WTC11 (cell line): ENCODE measurements around the gene TCTN3. TPM values are rescaled to one million over a fixed set of nuclear protein-coding genes. Genes with fewer than 3 reads are reported as not detected.

Experiments
- ATAC-seq: fragments of 200-7000 bp; cut with Tn5 transposase; 2 replicates; pipeline ENCODE4 v1.10.0; 2021; ENCODE audit warnings: mild to moderate bottlenecking, moderate library complexity
- CTCF ChIA-PET: fragments of 300-600 bp; sonication (Branson Sonifier 250); formaldehyde crosslinking; loops from one replicate; lab custom pipeline; 2021; ENCODE audit warnings: antibody characterized with exemption; lab: Charles Lee
- POLR2A ChIA-PET: fragments of 350-600 bp; sonication (Branson Sonifier 250); formaldehyde crosslinking; loops from one replicate; lab custom pipeline; 2021; ENCODE audit warnings: antibody characterized with exemption; lab: Charles Lee
- DNase-seq: peaks from one replicate; pipeline ENCODE4 v3.0.0; 2021; ENCODE audit warnings: low spot score
- H3K27ac Mint-ChIP-seq: 2 replicates; pipeline ENCODE4 v1.8.0; 2021; ENCODE audit warnings: mixed read lengths
- H3K27me3 Mint-ChIP-seq: 2 replicates; pipeline ENCODE4 v1.8.0; 2021; ENCODE audit warnings: low read depth, mild to moderate bottlenecking, moderate library complexity, mixed read lengths
- H3K36me3 Mint-ChIP-seq: 2 replicates; pipeline ENCODE4 v1.8.0; 2021; ENCODE audit warnings: mixed read lengths
- H3K4me1 Mint-ChIP-seq: 2 replicates; pipeline ENCODE4 v1.8.0; 2022; ENCODE audit warnings: mixed read lengths
- H3K4me3 Mint-ChIP-seq: 2 replicates; pipeline ENCODE4 v1.8.0; 2021; ENCODE audit warnings: mild to moderate bottlenecking, moderate library complexity, mixed read lengths
- H3K9me3 Mint-ChIP-seq: 2 replicates; pipeline ENCODE4 v1.8.0; 2021; ENCODE audit warnings: mixed read lengths
- CREM ChIP-seq: sonication (generic); formaldehyde crosslinking; IDR thresholded peaks from 2 replicates; pipeline ENCODE4 v1.8.1; 2022; ENCODE audit warnings: mild to moderate bottlenecking, missing genetic modification reagents, moderate library complexity
- FOXK1 ChIP-seq: sonication (generic); formaldehyde crosslinking; IDR thresholded peaks from 2 replicates; pipeline ENCODE4 v1.8.0; 2022; ENCODE audit warnings: mild to moderate bottlenecking, moderate library complexity, missing genetic modification reagents
- FOXP1 ChIP-seq: sonication (generic); formaldehyde crosslinking; IDR thresholded peaks from 2 replicates; pipeline ENCODE4 v1.8.0; 2022; ENCODE audit warnings: missing genetic modification reagents, mild to moderate bottlenecking, moderate library complexity, borderline replicate concordance
- HMGA2 ChIP-seq: fragments of 250-450 bp; sonication (Bioruptor Pico); IDR thresholded peaks from 2 replicates; pipeline ENCODE4 v1.4.0; 2021; ENCODE audit warnings: mild to moderate bottlenecking, moderate library complexity
- JUN ChIP-seq: sonication (generic); formaldehyde crosslinking; IDR thresholded peaks from 2 replicates; pipeline ENCODE4 v1.8.0; 2023; ENCODE audit warnings: mild to moderate bottlenecking, missing genetic modification reagents
- MAX ChIP-seq: sonication (generic); formaldehyde crosslinking; IDR thresholded peaks from 2 replicates; pipeline ENCODE4 v1.8.0; 2022; ENCODE audit warnings: mild to moderate bottlenecking, missing genetic modification reagents
- MXD4 ChIP-seq: fragments of 250-450 bp; sonication (Bioruptor Pico); IDR thresholded peaks from 2 replicates; pipeline ENCODE4 v1.8.0; 2021; ENCODE audit warnings: mild to moderate bottlenecking, moderate library complexity, borderline replicate concordance
- MYBL2 ChIP-seq: sonication (generic); formaldehyde crosslinking; IDR thresholded peaks from 2 replicates; pipeline ENCODE4 v1.8.1; 2023; ENCODE audit warnings: mild to moderate bottlenecking, moderate library complexity, missing genetic modification reagents
- NFE2L1 ChIP-seq: sonication (generic); formaldehyde crosslinking; IDR thresholded peaks from 2 replicates; pipeline ENCODE4 v1.8.1; 2023; ENCODE audit warnings: missing genetic modification reagents
- OVOL2 ChIP-seq: fragments of 250-450 bp; sonication (Bioruptor Pico); IDR thresholded peaks from 2 replicates; pipeline ENCODE4 v1.9.0; 2021; ENCODE audit warnings: mild to moderate bottlenecking, borderline replicate concordance
- RELA ChIP-seq: sonication (generic); formaldehyde crosslinking; IDR thresholded peaks from 2 replicates; pipeline ENCODE4 v1.8.1; 2022; ENCODE audit warnings: missing genetic modification reagents, mild to moderate bottlenecking, borderline replicate concordance
- RORB ChIP-seq: fragments of 250-450 bp; sonication (Bioruptor Pico); IDR thresholded peaks from 2 replicates; pipeline ENCODE4 v1.9.0; 2021; ENCODE audit warnings: mild to moderate bottlenecking
- ZNF138 ChIP-seq: sonication (generic); formaldehyde crosslinking; conservative IDR thresholded peaks from 2 replicates; pipeline ENCODE4 v1.8.1; 2022; ENCODE audit warnings: mild to moderate bottlenecking, moderate library complexity, missing genetic modification reagents
- ZNF232 ChIP-seq: sonication (generic); formaldehyde crosslinking; IDR thresholded peaks from 2 replicates; pipeline ENCODE4 v1.8.0; 2022; ENCODE audit warnings: mild to moderate bottlenecking, missing genetic modification reagents
- ZNF263 ChIP-seq: sonication (generic); formaldehyde crosslinking; IDR thresholded peaks from 2 replicates; pipeline ENCODE4 v1.8.1; 2022; ENCODE audit warnings: low read depth, mild to moderate bottlenecking, moderate library complexity, missing genetic modification reagents
- ZNF671 ChIP-seq: fragments of 250-450 bp; sonication (Bioruptor Pico); IDR thresholded peaks from 2 replicates; pipeline ENCODE4 v1.8.0; 2021; ENCODE audit warnings: mild to moderate bottlenecking
- total RNA-seq: library from RNA; stranded (reverse); gene quantifications from 3 replicates; pipeline ENCODE4 v1.2.3, GENCODE V29; 2021
- TF ChIP-seq, protein P1 (sequence below): fragments of 250-450 bp; sonication (Bioruptor Pico); IDR thresholded peaks from 2 replicates; pipeline ENCODE4 v1.8.0; 2021; ENCODE audit warnings: mild to moderate bottlenecking
- TF ChIP-seq, protein P2 (sequence below): sonication (generic); formaldehyde crosslinking; IDR thresholded peaks from 2 replicates; pipeline ENCODE4 v1.8.1; 2023; ENCODE audit warnings: mild to moderate bottlenecking, missing genetic modification reagents
- TF ChIP-seq, protein P3 (sequence below): sonication (generic); formaldehyde crosslinking; IDR thresholded peaks from 2 replicates; pipeline ENCODE4 v1.8.0; 2022; ENCODE audit warnings: mild to moderate bottlenecking, missing genetic modification reagents
- TF ChIP-seq, protein P4 (sequence below): sonication (generic); formaldehyde crosslinking; IDR thresholded peaks from 2 replicates; pipeline ENCODE4 v1.8.1; 2022; ENCODE audit warnings: missing genetic modification reagents, borderline replicate concordance
- TF ChIP-seq, protein P5 (sequence below): sonication (generic); formaldehyde crosslinking; IDR thresholded peaks from 2 replicates; pipeline ENCODE4 v1.8.0; 2023; ENCODE audit warnings: missing genetic modification reagents, mild to moderate bottlenecking, borderline replicate concordance
- TF ChIP-seq, protein P6 (sequence below): sonication (generic); formaldehyde crosslinking; IDR thresholded peaks from 2 replicates; pipeline ENCODE4 v1.8.1; 2023; ENCODE audit warnings: mild to moderate bottlenecking, missing genetic modification reagents, moderate library complexity

TCTN3 gene
- total RNA-seq, 1 experiment from 2014 or later: 26.4 TPM

DNA sequence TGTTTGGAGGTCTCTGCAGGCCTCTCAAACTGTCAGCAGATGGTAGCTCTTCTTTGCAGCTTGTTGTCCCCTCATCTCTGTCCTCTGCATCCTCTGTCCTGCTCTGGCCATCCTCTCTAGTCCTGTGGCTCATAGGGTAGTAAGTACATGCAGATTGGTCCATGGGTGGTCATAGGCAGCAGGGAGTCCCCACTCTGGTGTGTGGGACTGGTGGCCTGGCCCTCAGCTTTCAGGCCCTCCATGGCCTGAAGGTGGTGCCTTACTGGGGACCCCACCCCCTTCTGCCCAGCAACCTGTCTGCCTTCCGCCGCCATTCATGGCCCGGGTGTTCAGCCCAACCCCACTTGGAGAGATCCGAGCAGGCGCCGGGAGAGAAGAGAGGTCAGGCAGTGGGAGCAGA is 12.8 kb upstream of the TCTN3 start:
- DNase-seq (no peak), ATAC-seq (no peak)
- Mint-ChIP-seq H3K4me1 (no peaks in the 10 kb centered on the region), H3K27ac (no peak overlapping the region), H3K9me3 (peaks cover 11% of the 10 kb centered on the region), H3K27me3 (no peaks in the 10 kb centered on the region; the same call in 1 of the 2 replicates), H3K4me3 (no peak overlapping the region), H3K36me3 (peaks cover 6% of the 10 kb centered on the region; the same call in 1 of the 2 replicates)
- CTCF ChIA-PET: interaction anchor here (0.8 to 2.7 kb wide), 3 partner anchors 13 to 135 kb away, joined by 3 to 18 read pairs (median 4); partner anchors contain the start of gene TCTN3
- POLR2A ChIA-PET: no interaction called here
- TF ChIP-seq ZNF263 (CRISPR knock-in tag) (no peak), RELA (no peak), ZNF232 (CRISPR knock-in tag) (no peak), FOXP1 (CRISPR knock-in tag) (no peak), ZNF138 (CRISPR knock-in tag) (no peak)
- TF ChIP-seq, protein P1, sequence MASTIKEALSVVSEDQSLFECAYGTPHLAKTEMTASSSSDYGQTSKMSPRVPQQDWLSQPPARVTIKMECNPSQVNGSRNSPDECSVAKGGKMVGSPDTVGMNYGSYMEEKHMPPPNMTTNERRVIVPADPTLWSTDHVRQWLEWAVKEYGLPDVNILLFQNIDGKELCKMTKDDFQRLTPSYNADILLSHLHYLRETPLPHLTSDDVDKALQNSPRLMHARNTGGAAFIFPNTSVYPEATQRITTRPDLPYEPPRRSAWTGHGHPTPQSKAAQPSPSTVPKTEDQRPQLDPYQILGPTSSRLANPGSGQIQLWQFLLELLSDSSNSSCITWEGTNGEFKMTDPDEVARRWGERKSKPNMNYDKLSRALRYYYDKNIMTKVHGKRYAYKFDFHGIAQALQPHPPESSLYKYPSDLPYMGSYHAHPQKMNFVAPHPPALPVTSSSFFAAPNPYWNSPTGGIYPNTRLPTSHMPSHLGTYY (CRISPR knock-in tag): no peak
- TF ChIP-seq, protein P2, sequence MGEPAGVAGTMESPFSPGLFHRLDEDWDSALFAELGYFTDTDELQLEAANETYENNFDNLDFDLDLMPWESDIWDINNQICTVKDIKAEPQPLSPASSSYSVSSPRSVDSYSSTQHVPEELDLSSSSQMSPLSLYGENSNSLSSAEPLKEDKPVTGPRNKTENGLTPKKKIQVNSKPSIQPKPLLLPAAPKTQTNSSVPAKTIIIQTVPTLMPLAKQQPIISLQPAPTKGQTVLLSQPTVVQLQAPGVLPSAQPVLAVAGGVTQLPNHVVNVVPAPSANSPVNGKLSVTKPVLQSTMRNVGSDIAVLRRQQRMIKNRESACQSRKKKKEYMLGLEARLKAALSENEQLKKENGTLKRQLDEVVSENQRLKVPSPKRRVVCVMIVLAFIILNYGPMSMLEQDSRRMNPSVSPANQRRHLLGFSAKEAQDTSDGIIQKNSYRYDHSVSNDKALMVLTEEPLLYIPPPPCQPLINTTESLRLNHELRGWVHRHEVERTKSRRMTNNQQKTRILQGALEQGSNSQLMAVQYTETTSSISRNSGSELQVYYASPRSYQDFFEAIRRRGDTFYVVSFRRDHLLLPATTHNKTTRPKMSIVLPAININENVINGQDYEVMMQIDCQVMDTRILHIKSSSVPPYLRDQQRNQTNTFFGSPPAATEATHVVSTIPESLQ (CRISPR knock-in tag): no peak
- TF ChIP-seq, protein P3, sequence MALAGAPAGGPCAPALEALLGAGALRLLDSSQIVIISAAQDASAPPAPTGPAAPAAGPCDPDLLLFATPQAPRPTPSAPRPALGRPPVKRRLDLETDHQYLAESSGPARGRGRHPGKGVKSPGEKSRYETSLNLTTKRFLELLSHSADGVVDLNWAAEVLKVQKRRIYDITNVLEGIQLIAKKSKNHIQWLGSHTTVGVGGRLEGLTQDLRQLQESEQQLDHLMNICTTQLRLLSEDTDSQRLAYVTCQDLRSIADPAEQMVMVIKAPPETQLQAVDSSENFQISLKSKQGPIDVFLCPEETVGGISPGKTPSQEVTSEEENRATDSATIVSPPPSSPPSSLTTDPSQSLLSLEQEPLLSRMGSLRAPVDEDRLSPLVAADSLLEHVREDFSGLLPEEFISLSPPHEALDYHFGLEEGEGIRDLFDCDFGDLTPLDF: no peak
- TF ChIP-seq, all 79 proteins: peak for 0

DNA sequence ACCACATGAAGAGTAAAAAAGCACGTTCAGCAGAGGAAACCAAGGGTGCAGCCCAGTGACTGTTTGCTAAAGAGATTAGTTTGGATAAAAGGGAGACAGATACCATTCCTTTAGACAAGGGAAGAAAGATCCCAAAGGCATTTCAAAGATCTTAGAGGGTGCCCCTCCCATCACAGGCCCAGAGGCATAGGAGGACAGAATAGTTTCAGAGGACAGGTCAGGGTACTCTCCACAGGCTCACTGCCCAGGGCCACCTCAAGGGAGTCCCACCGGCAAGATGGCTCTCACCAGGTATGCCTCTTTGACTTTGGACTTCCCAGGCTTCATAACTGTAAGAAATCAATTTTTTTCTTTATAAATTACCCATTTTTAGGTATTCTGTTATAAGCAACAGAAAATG is 4.7 kb upstream of the TCTN3 start:
- POLR2A ChIA-PET: no interaction called here
- no peak overlapping the region for H3K27ac Mint-ChIP-seq
- H3K36me3 Mint-ChIP-seq: peaks cover 15% of the 10 kb centered on the region
- CTCF ChIA-PET: interaction anchor here (0.6 kb wide), 1 partner anchor 59 kb away, joined by 4 read pairs; no protein-coding TSS in a partner anchor
- H3K27me3 Mint-ChIP-seq: peaks cover 9% of the 10 kb centered on the region
- TF ChIP-seq, protein P4, sequence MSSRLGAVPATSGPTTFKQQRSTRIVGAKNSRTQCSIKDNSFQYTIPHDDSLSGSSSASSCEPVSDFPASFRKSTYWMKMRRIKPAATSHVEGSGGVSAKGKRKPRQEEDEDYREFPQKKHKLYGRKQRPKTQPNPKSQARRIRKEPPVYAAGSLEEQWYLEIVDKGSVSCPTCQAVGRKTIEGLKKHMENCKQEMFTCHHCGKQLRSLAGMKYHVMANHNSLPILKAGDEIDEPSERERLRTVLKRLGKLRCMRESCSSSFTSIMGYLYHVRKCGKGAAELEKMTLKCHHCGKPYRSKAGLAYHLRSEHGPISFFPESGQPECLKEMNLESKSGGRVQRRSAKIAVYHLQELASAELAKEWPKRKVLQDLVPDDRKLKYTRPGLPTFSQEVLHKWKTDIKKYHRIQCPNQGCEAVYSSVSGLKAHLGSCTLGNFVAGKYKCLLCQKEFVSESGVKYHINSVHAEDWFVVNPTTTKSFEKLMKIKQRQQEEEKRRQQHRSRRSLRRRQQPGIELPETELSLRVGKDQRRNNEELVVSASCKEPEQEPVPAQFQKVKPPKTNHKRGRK (CRISPR knock-in tag): no peak
- TF ChIP-seq HMGA2 (CRISPR knock-in tag): no peak
- no peak for TF ChIP-seq FOXK1
- TF ChIP-seq OVOL2 (CRISPR knock-in tag): no peak
- TF ChIP-seq, protein P5, sequence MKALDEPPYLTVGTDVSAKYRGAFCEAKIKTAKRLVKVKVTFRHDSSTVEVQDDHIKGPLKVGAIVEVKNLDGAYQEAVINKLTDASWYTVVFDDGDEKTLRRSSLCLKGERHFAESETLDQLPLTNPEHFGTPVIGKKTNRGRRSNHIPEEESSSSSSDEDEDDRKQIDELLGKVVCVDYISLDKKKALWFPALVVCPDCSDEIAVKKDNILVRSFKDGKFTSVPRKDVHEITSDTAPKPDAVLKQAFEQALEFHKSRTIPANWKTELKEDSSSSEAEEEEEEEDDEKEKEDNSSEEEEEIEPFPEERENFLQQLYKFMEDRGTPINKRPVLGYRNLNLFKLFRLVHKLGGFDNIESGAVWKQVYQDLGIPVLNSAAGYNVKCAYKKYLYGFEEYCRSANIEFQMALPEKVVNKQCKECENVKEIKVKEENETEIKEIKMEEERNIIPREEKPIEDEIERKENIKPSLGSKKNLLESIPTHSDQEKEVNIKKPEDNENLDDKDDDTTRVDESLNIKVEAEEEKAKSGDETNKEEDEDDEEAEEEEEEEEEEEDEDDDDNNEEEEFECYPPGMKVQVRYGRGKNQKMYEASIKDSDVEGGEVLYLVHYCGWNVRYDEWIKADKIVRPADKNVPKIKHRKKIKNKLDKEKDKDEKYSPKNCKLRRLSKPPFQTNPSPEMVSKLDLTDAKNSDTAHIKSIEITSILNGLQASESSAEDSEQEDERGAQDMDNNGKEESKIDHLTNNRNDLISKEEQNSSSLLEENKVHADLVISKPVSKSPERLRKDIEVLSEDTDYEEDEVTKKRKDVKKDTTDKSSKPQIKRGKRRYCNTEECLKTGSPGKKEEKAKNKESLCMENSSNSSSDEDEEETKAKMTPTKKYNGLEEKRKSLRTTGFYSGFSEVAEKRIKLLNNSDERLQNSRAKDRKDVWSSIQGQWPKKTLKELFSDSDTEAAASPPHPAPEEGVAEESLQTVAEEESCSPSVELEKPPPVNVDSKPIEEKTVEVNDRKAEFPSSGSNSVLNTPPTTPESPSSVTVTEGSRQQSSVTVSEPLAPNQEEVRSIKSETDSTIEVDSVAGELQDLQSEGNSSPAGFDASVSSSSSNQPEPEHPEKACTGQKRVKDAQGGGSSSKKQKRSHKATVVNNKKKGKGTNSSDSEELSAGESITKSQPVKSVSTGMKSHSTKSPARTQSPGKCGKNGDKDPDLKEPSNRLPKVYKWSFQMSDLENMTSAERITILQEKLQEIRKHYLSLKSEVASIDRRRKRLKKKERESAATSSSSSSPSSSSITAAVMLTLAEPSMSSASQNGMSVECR (CRISPR knock-in tag): no peak
- no peak for TF ChIP-seq MXD4
- TF ChIP-seq NFE2L1 (CRISPR knock-in tag): no peak
- TF ChIP-seq, protein P6, sequence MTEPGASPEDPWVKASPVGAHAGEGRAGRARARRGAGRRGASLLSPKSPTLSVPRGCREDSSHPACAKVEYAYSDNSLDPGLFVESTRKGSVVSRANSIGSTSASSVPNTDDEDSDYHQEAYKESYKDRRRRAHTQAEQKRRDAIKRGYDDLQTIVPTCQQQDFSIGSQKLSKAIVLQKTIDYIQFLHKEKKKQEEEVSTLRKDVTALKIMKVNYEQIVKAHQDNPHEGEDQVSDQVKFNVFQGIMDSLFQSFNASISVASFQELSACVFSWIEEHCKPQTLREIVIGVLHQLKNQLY: no peak
- no peak for TF ChIP-seq MAX
- no peak for TF ChIP-seq RORB (CRISPR knock-in tag)
- no peak for TF ChIP-seq ZNF671 (CRISPR knock-in tag)
- TF ChIP-seq CREM (CRISPR knock-in tag): no peak
- no peak for TF ChIP-seq MYBL2 (CRISPR knock-in tag)
- TF ChIP-seq JUN: no peak
- TF ChIP-seq, all 79 proteins: peak for 0
- DNase-seq: no peak
- Mint-ChIP-seq H3K4me1 (peaks cover 4% of the 10 kb centered on the region), H3K4me3 (no peak overlapping the region), H3K9me3 (peaks cover 31% of the 10 kb centered on the region)
- no peak for ATAC-seq
